ENCODE measurements around the gene VTI1A. TPM values are rescaled to one million over a fixed set of nuclear protein-coding genes. Genes with fewer than 3 reads are reported as not detected.

VTI1A gene
- total RNA-seq, 6 experiments from 2014 or later = 23.6 to 27.9 (median 24.9) TPM

DNA sequence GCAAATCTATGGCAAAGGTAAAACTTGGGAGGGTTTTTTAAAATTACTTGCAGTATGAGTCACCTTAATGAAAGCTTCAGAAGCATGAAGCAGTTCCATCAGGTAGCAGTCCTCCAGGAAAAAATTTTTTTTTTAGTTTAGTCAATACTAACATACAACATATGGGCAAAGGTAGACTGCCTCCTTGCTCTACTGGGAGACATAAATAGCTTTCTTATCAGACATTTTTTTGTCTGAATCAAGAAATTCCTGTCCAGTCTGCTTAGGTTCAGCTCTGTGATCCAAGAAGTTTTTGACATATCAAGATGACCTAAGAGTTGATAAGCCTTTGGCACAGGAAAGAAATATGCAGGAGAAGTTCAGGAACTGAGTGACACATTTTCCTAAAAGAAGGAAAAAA lies 331.6 kb downstream of the VTI1A start:
- Mint-ChIP-seq H3K4me3 (no peak overlapping the region), H3K27ac (no peak overlapping the region), H3K27me3 (ENCODE audit: insufficient read depth) (no peaks in the 10 kb centered on the region), H3K4me1 (ENCODE audit: low read depth) (peaks cover 28% of the 10 kb centered on the region), H3K36me3 (ENCODE audit: low read depth) (peaks cover 10% of the 10 kb centered on the region; the same call in 1 of the 2 replicates), H3K9me3 (no peaks in the 10 kb centered on the region)
- TF ChIP-seq, protein P1, sequence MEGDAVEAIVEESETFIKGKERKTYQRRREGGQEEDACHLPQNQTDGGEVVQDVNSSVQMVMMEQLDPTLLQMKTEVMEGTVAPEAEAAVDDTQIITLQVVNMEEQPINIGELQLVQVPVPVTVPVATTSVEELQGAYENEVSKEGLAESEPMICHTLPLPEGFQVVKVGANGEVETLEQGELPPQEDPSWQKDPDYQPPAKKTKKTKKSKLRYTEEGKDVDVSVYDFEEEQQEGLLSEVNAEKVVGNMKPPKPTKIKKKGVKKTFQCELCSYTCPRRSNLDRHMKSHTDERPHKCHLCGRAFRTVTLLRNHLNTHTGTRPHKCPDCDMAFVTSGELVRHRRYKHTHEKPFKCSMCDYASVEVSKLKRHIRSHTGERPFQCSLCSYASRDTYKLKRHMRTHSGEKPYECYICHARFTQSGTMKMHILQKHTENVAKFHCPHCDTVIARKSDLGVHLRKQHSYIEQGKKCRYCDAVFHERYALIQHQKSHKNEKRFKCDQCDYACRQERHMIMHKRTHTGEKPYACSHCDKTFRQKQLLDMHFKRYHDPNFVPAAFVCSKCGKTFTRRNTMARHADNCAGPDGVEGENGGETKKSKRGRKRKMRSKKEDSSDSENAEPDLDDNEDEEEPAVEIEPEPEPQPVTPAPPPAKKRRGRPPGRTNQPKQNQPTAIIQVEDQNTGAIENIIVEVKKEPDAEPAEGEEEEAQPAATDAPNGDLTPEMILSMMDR (IDR thresholded peaks at IDR 0.05) = no peak
- DNase-seq = no peak

- Mint-ChIP-seq H3K36me3 (ENCODE audit: low read depth) (peaks cover 10% of the 10 kb centered on the region; the same call in 1 of the 2 replicates), H3K27ac (no peak overlapping the region), H3K9me3 (no peaks in the 10 kb centered on the region), H3K4me1 (ENCODE audit: low read depth) (peaks cover 28% of the 10 kb centered on the region), H3K4me3 (no peak overlapping the region), H3K27me3 (ENCODE audit: insufficient read depth) (no peaks in the 10 kb centered on the region)
- TF ChIP-seq, protein P1 (IDR thresholded peaks at IDR 0.05) = no peak
- DNase-seq = no peak
Observed at GRCh38 chr10:112779025-112779770, 332.2 kb downstream of the VTI1A start.

DNA sequence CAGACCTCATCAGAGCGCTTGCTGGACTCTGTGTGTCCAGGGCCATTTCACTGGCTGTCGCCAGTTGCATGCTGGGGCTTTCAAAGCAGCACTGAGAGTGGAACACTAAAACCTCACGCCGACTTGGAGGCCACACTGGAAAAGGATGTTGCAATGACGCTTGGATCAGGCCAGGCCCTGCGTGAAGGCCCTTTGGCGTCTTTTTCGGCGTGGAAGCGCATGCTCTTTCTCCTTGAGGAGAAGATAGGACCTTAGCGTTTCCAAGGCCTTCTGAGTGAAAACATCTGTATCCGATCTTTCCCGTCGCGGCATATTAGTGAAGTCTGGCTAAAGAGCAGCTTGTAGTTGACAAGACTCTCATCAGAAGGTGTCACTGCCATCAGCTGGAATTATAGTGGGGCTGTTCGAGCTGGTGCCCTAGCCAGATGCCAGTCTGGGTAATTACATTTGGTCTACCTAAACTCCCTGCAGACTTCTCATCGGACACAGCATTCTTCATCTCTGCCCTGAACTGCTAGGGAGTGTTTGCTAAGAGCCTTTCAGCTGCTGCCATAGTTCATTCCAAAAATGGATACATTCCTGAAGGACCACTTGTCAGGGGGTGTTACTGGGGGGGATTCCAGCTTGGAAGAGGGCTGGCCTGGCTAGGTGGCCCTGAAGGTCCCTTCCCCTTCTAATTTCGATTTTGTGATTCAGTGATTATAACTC lies 335.3 kb downstream of the VTI1A start:
- H3K4me1 Mint-ChIP-seq (ENCODE audit: low read depth) = peaks cover 16% of the 10 kb centered on the region
- no peak overlapping the region for H3K27ac Mint-ChIP-seq
- H3K36me3 Mint-ChIP-seq (ENCODE audit: low read depth) = peaks cover 10% of the 10 kb centered on the region; the same call in 1 of the 2 replicates
- DNase-seq = no peak
- no peak overlapping the region for H3K4me3 Mint-ChIP-seq
- TF ChIP-seq, protein P1 (IDR thresholded peaks at IDR 0.05) = no peak
- no peaks in the 10 kb centered on the region for H3K9me3 Mint-ChIP-seq
- H3K27me3 Mint-ChIP-seq (ENCODE audit: insufficient read depth) = no peaks in the 10 kb centered on the region

GRCh38 chr10:112783351-112784021 lies 336.5 kb downstream of the VTI1A start:
- H3K36me3 Mint-ChIP-seq (ENCODE audit: low read depth) = peaks cover 13% of the 10 kb centered on the region
- peaks cover 11% of the 10 kb centered on the region for H3K4me1 Mint-ChIP-seq (ENCODE audit: low read depth)
- TF ChIP-seq, protein P1 (IDR thresholded peaks at IDR 0.05) = no peak
- no peak overlapping the region; the same call in 1 of the 2 replicates for H3K4me3 Mint-ChIP-seq
- no peaks in the 10 kb centered on the region for H3K9me3 Mint-ChIP-seq
- H3K27ac Mint-ChIP-seq = no peak overlapping the region
- no peak for DNase-seq
- no peaks in the 10 kb centered on the region for H3K27me3 Mint-ChIP-seq (ENCODE audit: insufficient read depth)

DNA sequence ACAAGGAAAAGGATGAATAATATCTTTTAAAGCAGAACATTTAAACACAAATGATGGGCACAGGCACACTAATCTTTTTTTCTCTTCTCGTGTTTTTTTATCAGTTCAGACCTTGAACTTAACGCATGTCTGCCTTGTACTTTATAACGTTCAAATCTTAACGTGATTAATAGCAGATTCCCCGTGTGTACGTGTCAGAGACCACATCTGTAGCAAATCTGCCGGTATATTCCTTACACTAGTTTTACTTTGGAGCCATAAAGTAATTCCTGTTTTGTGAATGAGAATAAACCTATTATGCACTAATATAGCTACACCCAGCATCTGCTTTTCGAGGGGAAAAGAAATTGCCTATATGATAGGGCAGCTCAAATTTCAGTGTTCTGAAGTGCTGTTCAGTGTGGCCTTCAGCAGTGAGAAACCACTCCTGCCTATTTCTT lies 337.0 kb downstream of the VTI1A start:
- Mint-ChIP-seq H3K4me1 (ENCODE audit: low read depth) (peaks cover 6% of the 10 kb centered on the region), H3K9me3 (no peaks in the 10 kb centered on the region; the same call in 1 of the 2 replicates), H3K4me3 (no peak overlapping the region; the same call in 1 of the 2 replicates), H3K27ac (no peak overlapping the region), H3K27me3 (ENCODE audit: insufficient read depth) (no peaks in the 10 kb centered on the region), H3K36me3 (ENCODE audit: low read depth) (peaks cover 16% of the 10 kb centered on the region)
- TF ChIP-seq, protein P1 (IDR thresholded peaks at IDR 0.05) = no peak
- no peak for DNase-seq
